ENCODE results near the gene NOL11.
A peak's percentile ranks its signal among the peaks of the same experiment; 100 is the strongest.
"Not testable (repeated sequence)": the region's sequence is repeated elsewhere in the genome, so short reads cannot be mapped to it uniquely, and the experiment has no call there.

The NOL11 gene

DNA sequence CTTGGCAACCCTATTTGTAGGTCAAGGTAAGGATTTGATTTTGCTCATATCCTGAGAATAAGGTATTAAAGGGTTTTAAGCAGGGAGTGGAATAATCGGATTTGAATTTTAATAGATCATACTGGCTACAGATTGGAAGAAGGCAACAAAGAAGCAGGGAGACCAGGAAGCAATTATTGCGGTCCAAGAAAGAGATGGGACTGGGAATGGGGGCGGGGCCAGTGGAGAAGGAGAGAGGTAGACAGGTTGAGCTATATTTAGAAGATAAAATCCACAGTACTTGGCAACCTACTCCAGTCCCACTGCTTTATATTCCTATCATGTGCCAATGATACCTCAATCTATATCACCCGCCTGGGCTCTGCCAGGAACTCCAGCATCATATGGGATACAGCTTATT is 5.8 kb upstream of the NOL11 start:
- DNase-seq: no peak

GRCh38 chr17:67712375-67712774 is 5.4 kb upstream of the NOL11 start:
- DNase-seq: no peak

DNA sequence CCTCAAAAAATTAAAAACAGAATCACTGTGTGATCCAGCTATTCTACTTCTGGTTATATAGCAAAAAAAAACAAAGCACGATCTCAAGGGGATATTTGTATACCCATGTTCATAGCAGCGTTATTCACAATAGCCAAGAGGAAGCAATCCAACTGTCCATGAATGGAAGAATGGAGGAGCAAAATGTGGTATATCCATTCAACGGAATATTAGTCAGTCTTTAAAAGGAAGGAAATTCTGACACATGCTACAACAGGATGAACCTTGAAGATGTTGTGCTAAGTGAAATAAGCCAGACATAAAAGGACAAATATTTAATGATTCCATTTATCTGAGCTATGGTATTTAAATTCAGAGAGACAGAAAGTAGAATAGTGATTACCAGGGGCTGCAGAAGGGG is 4.6 kb upstream of the NOL11 start:
- no peak for DNase-seq

DNA sequence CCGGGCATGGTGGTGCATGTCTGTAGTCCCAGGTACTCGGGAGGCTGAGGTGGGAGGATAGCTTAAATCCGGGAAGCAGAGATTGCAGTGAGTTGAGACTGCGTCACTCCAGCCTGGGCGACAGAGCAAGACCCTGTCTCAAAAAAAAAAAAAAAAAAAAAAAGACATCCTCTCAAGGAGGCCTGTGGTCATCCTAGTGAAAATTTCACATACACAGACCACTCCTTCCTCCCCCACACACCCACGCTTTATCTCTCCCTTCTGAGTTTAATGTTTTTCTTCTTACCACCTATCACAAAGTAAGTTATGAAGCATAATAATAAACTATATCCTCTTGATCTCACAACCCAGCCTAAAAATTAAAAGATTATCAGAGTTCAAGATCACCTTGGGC is 1.3 kb upstream of the NOL11 start:
- no peak for DNase-seq

GRCh38 chr17:67717192-67717623 is 528 bp upstream of the NOL11 start:
- no peak for DNase-seq

DNA sequence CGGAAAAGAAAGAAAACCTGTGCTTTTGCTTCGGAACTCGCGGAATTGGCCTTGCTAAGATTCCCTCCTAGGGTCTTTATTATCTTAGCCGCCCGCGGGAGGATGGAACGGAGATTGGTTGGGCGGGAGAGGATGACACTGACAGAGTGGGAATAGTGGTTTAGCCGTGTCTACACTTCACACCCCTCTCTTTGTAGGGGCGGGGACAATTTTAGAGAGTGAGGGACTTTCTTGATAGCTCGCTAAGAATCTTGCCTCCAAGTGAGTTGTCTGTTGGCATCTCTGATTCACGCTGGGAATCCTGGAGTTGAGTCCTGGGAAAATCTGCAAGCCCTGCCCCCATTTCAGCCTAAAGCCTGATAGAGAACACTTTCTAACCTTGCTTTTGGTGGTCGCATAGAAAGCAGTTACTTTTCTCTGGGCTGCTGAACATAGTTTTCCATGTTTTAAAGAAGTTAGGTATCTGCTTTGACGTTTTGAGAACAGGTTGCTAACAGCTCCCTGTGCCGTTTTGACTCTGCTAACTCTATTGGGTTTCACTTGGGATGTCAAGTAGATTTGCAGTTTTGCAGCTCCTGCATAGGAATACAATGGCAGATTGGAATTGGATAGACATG is 697 bp downstream of the NOL11 start:
- peak; percentile 55 for DNase-seq

DNA sequence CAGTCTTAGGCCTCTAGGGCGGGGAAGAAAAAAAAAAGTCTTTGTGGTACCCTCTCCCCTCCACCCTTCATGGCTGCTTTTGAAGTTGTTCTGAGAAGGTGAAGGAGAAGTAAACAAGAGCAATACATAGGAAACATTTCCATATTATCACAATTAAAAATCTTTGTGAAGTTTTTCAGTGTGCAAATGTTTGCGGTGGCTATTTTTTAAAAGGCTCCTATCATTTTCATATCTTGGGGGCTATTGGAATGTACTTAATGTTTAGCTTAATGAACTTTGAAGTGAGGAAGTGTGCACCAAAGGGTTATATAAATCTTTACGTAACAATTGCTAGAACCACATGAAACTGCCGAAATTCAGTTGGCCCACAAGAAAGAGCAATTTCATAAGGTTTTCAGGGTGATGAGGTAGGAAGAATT is 7.6 kb downstream of the NOL11 start:
- DNase-seq: no peak

DNA sequence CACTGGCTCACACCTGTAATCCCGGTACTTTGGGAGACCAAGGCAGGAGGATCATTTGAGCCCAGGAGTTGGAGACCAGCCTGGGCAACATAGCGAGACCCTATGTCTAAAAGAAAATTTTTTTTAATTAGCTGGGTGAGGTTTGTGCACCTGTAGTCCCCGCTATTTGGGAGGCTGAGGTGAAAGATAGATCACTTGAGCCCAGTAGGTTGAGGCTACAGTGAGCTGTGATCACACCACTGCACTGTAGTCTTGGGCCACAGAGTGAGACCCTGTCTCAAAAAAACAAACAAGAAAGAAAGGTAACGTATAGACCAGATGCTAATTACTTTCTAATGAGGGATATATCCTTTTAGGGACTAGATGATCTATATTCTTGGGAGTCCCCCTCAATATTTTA is 8.1 kb downstream of the NOL11 start:
- DNase-seq: no peak

- not testable (repeated sequence) for DNase-seq
Measured at GRCh38 chr17:67727152-67728039, 9.7 kb downstream of the NOL11 start.

- DNase-seq: no peak
Measured at GRCh38 chr17:67729903-67730302, 12.2 kb downstream of the NOL11 start.

- DNase-seq: no peak
Measured at GRCh38 chr17:67730731-67731130, 13.0 kb downstream of the NOL11 start.

DNA sequence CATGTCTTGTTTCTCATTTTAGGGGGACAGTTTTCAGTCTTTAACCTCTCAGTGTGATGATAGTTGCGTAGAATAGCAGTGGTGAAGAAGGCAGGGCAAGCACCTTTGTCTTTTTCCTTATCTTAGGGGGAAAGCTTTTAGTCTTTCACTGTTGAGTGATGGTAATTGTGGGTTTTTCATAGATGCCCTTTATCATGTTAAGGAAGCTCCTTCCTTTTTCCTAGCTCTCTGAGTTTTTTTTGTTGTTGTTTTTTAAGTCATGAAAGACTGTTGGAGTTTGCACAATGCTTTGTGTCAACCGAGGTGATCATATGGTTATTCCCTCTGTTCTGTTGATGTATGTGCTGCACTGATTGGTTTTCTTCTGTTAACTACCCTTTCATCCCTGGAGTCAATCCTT is 15.7 kb downstream of the NOL11 start:
- no peak for DNase-seq

DNA sequence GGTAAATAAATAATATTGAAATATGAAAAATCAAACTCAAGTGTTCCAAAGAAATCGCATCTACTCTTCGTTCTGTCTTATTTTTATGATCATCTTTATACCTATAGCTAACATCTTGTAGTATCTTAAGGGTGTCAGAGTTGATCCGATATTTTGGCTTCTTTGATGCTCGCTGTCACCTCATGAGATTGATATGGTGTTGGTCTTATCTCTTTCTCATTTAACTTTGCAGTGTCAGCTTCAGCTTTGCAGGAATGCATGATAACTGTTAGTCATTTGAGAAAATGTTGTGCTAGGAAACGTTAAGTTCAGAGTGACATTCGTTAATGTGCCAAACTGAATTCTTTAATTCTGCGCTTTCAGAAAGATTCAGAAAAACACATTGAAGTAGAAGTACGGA is 19.4 kb downstream of the NOL11 start:
- no peak for DNase-seq

DNA sequence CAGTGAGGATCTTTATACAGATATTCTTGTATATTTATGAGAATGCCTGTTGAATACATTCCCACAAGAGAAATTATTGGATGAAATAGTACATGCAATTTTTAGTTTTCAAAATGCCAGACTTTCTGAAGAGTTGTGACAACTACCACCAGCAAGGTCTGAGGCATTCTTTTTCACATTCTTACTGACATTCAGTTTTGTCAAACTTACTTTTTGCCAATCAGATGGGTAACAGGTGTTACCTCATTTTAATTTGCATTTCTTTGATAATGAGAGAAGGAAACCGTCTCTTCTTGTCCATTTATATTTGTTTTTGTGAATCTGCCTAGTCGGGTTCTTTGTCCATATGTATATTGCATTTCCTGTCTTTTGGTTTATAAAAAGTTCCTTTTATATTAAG is 24.3 kb downstream of the NOL11 start:
- DNase-seq: no peak

GRCh38 chr17:67746704-67747571 is 29.2 kb downstream of the NOL11 start:
- DNase-seq: no peak

- no peak for DNase-seq
Measured at GRCh38 chr17:67747681-67748235, 30.0 kb downstream of the NOL11 start.

GRCh38 chr17:67750067-67750466 is 32.3 kb downstream of the NOL11 start:
- DNase-seq: no peak

DNA sequence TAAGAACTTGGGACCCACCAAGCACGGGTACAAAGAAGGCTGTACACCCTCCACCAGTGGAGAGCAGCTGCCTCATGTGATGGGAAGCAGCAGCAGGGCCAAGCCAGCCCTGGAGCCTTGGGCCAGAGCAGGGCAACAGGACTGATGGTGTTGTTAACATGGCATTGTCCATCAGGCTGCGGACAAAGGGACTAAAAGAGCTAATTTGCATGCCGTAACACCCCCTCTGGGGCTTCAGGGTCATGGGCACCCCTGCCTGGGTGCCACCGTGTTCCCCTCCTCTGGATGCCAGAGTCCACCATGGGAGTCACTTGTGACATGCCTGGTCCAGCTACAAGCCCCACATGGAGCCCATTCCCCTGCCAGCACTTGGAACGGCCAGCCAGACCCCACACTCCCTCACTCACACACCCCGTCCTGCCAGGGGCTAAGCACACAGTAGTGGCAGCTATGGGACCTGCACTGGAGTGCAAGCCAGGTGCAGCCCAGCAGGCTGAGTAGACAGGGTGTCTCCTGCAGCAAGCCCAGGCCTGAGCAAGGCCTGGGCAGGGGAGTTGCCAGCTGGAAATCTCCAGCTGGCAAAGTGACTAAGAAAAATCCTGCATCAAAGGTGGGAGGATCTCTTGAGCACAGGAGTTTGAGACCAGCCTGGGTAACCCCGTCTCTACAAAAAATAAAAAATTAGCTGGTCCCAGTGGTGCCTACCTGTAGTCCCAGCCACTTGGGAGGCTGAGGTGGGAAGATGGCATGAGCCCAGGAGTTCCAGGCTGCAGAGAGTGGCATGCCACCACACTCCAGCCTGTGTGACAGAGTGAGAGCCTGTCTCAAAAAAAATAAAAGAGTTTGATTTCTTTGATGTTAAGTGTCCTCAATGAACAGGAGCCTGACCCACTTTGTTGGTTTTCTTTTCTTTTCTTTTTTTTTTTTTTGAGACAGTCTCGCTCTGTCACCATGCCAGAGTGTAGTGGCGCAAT is 33.7 kb downstream of the NOL11 start:
- DNase-seq: no peak

DNA sequence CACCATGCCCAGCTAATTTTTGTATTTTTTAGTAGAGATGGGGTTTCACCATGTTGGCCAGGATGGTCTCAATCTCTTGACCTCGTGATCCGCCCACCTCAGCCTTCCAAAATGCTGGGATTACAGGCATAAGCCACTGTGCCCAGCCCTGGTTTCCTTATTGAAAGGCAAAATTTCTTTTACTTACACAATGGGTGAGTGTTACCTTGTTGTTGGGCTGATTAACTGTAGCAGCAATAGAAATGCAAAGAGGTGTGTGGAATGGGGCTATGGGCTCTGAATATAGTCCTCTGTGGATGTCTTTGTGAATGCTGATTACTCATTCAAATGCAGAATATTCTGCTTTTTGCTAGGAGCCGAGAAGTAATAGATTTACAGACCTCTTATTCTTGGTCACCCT is 34.4 kb downstream of the NOL11 start:
- DNase-seq: not testable (repeated sequence)

DNA sequence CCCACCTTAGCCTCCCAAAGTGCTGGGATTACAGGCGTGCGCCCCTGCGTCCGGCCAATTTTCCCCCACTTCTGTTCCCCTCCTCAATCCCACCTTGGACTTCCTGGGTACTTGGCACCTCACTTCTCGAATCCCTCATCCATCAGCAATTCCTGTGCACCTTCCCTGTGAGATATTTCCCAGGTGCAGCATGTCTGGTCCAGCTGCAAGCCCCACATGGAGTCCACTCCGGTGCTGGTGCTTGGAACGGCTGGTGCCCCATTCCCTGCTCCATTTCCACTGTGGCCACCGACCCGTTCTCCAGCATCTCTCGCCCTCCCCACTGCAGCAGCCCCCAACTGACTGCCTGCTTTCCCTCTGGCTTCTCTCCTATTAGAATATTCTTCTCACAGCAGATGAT is 35.3 kb downstream of the NOL11 start:
- no peak for DNase-seq

GRCh38 chr17:67754001-67754400 is 36.3 kb downstream of the NOL11 start:
- DNase-seq: no peak

GRCh38 chr17:67754686-67755085 is 37.0 kb downstream of the NOL11 start:
- DNase-seq: not testable (repeated sequence)

Data from stimulated activated CD4-positive, alpha-beta T cell treated with anti-CD3 and anti-CD28 coated beads, Interleukin-15, amount 100 ng/mL, for 24 hours (primary cell).